ENCODE results near the gene ANAPC4. TPM values are rescaled to one million over a fixed set of nuclear protein-coding genes. Genes with fewer than 3 reads are reported as not detected.

Gene ANAPC4
- total RNA-seq, 1 donor from 2014 or later = 41.3 TPM

DNA sequence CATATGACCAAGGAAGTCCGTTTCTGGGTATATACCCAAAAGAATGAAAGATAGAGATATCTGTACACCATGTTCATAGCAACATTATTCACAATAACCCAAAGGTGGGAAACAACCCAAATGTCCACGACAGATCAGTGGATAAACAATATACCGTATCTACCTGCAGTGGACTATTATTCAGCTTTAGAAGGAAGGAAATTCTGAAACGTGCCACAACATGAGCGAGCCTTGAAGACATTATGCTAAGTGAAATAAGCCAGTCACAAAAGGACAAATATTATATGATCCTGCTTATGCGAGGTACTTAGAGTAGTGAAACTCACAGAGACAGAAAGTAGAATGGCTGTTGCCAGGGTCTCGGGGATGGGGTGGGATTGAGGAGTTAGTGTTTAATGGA lies 75.0 kb downstream of the ANAPC4 start:
- Mint-ChIP-seq H3K4me3 (ENCODE audit: unreplicated experiment) (no peak overlapping the region), H3K36me3 (ENCODE audit: unreplicated experiment) (no peaks in the 10 kb centered on the region), H3K27me3 (ENCODE audit: unreplicated experiment) (no peaks in the 10 kb centered on the region), H3K9me3 (ENCODE audit: unreplicated experiment) (peaks cover 4% of the 10 kb centered on the region), H3K27ac (ENCODE audit: unreplicated experiment) (no peak overlapping the region), H3K4me1 (ENCODE audit: low read depth, unreplicated experiment) (no peaks in the 10 kb centered on the region)
- no peak for DNase-seq
- TF ChIP-seq, protein P1, sequence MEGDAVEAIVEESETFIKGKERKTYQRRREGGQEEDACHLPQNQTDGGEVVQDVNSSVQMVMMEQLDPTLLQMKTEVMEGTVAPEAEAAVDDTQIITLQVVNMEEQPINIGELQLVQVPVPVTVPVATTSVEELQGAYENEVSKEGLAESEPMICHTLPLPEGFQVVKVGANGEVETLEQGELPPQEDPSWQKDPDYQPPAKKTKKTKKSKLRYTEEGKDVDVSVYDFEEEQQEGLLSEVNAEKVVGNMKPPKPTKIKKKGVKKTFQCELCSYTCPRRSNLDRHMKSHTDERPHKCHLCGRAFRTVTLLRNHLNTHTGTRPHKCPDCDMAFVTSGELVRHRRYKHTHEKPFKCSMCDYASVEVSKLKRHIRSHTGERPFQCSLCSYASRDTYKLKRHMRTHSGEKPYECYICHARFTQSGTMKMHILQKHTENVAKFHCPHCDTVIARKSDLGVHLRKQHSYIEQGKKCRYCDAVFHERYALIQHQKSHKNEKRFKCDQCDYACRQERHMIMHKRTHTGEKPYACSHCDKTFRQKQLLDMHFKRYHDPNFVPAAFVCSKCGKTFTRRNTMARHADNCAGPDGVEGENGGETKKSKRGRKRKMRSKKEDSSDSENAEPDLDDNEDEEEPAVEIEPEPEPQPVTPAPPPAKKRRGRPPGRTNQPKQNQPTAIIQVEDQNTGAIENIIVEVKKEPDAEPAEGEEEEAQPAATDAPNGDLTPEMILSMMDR (IDR thresholded peaks at IDR 0.05; ENCODE audit: partially characterized antibody, unreplicated experiment) = no peak

DNA sequence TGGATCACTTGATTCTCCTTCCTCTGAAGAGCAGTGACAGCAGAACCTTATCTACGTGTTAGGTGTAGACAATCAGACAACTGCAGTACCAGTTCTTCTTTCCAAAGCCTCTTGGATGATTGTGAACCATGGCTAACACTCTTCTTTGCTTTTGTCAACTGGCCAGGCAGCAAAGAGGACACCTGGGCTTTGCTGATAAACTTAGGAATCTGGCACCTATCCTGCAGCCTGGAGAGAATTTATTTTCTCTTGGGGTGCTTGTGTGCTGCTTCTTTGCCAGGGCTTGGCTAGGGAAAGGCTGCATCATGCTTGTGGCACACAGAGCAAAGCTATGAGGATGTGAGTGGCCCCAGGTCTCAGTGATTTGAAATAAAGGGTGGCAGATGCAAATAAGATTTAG lies 77.4 kb downstream of the ANAPC4 start:
- no peak for DNase-seq
- Mint-ChIP-seq H3K36me3 (ENCODE audit: unreplicated experiment) (no peaks in the 10 kb centered on the region), H3K27me3 (ENCODE audit: unreplicated experiment) (no peaks in the 10 kb centered on the region), H3K27ac (ENCODE audit: unreplicated experiment) (no peak overlapping the region), H3K9me3 (ENCODE audit: unreplicated experiment) (peaks cover 4% of the 10 kb centered on the region), H3K4me3 (ENCODE audit: unreplicated experiment) (no peak overlapping the region), H3K4me1 (ENCODE audit: low read depth, unreplicated experiment) (no peaks in the 10 kb centered on the region)
- TF ChIP-seq, protein P1 (IDR thresholded peaks at IDR 0.05; ENCODE audit: partially characterized antibody, unreplicated experiment) = no peak

DNA sequence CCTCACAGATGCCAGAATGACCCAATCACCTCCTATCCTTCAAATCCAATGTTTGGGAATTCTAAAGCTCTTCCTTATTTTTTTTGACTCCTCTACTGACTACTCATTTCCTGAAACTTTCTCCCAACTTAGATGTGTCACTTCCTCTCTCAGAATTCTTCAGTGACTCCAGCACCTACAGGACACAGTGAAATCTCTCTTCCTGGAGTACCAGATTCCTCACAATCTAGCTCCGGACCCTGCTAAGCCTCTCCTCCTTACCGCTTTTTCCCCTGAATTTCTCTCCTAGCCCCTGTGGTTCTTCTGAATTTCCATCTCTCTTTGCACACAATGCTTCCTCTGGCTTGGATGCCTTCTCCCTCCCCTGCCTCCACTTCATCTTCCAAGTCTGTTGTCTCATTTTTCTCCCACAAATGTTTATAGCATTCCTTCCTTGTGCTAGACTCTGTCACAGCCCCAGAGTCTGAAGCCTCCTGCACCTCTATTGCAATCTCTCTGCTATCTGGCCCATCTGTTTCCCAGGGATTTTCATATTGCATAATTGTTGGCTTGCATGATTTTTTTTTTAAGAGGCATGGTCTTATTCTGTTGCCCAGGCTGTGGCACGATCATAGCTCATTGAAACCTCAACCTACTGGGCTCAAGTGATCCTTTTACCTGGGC lies 80.1 kb downstream of the ANAPC4 start:
- no peak for DNase-seq
- Mint-ChIP-seq H3K27me3 (ENCODE audit: unreplicated experiment) (no peaks in the 10 kb centered on the region), H3K4me3 (ENCODE audit: unreplicated experiment) (no peak overlapping the region), H3K27ac (ENCODE audit: unreplicated experiment) (no peak overlapping the region), H3K9me3 (ENCODE audit: unreplicated experiment) (peaks cover 4% of the 10 kb centered on the region), H3K36me3 (ENCODE audit: unreplicated experiment) (no peaks in the 10 kb centered on the region), H3K4me1 (ENCODE audit: low read depth, unreplicated experiment) (no peaks in the 10 kb centered on the region)
- TF ChIP-seq, protein P1 (IDR thresholded peaks at IDR 0.05; ENCODE audit: partially characterized antibody, unreplicated experiment) = no peak

DNA sequence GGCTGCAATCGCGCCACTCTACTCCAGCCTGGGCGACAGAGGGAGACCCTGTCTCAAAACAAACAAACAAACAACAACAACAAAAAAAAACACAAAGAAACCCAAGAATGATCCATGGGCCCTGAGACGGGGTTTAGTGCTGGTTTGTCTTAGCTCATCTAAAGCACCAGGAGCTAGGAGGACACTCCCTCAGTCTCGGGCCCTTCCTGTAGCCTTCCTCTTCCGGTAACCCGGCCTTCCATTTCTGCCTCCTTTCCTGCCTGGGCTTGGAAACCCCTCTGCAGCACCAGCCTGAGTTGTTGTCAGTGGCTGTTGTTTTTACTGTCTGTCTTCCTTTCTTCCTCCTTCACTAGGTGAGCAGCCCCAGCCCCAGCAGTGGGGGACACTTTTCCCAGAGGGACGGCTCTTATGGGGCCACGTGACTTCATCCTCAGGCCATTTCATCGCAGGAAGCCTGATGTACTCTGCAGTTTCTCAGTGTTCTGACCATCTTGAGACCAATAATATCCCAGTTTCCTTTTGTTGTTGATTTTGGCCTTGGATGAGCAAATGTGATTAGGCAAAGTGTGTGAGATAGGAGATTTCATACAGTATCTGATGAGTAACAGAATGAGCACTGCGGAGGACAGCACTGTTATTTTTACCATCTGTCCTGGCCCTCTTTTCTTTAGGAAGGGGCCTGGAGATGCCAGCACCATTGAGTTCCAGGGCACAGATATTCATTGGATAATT lies 90.1 kb downstream of the ANAPC4 start:
- no peak overlapping the region for H3K4me3 Mint-ChIP-seq (ENCODE audit: unreplicated experiment)
- DNase-seq = no peak
- no peak overlapping the region for H3K27ac Mint-ChIP-seq (ENCODE audit: unreplicated experiment)
- TF ChIP-seq, protein P1 (IDR thresholded peaks at IDR 0.05; ENCODE audit: partially characterized antibody, unreplicated experiment) = no peak
- peaks cover 4% of the 10 kb centered on the region for H3K9me3 Mint-ChIP-seq (ENCODE audit: unreplicated experiment)
- H3K27me3 Mint-ChIP-seq (ENCODE audit: unreplicated experiment) = no peaks in the 10 kb centered on the region
- no peaks in the 10 kb centered on the region for H3K36me3 Mint-ChIP-seq (ENCODE audit: unreplicated experiment)
- no peaks in the 10 kb centered on the region for H3K4me1 Mint-ChIP-seq (ENCODE audit: low read depth, unreplicated experiment)

DNA sequence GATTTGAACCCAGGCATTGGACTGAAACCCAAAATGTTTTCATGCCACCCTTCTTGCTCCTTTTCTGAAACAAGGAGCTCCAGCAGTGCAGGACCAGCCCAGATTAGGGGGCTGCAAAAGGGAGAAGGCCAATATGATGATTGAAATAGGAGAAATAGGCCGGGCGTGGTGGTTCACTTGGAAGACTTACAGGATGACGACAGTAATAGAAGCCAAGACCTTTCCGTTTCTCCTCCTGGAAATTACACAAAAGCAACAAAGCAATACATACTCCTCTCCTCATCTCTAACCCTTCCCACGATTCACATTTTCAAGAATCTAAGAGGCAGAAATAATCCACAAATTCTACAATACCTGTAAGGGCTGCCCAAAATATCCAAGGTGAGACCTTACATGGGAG lies 90.8 kb downstream of the ANAPC4 start:
- TF ChIP-seq, protein P1 (IDR thresholded peaks at IDR 0.05; ENCODE audit: partially characterized antibody, unreplicated experiment) = no peak
- no peak overlapping the region for H3K27ac Mint-ChIP-seq (ENCODE audit: unreplicated experiment)
- H3K27me3 Mint-ChIP-seq (ENCODE audit: unreplicated experiment) = no peaks in the 10 kb centered on the region
- no peaks in the 10 kb centered on the region for H3K4me1 Mint-ChIP-seq (ENCODE audit: low read depth, unreplicated experiment)
- DNase-seq = no peak
- no peaks in the 10 kb centered on the region for H3K36me3 Mint-ChIP-seq (ENCODE audit: unreplicated experiment)
- peaks cover 4% of the 10 kb centered on the region for H3K9me3 Mint-ChIP-seq (ENCODE audit: unreplicated experiment)
- no peak overlapping the region for H3K4me3 Mint-ChIP-seq (ENCODE audit: unreplicated experiment)
